Thyroid gland (tissue), 4 donors: Measurements from ENCODE around the gene MME. TPM values are rescaled to one million over a fixed set of nuclear protein-coding genes. Genes with fewer than 3 reads are reported as not detected.
"Not testable (repeated sequence)": the region's sequence is repeated elsewhere in the genome, so short reads cannot be mapped to it uniquely, and the experiment has no call there.

Source experiments
- DNase-seq, 2 donors: peaks; one replicate each; pipeline ENCODE4 v3.0.0-alpha.2; 2019
- H3K27ac ChIP-seq, 3 donors: fragments of 200-600 bp; sonication (generic); 1 replicate in 2 of 3; 2 replicates in 1 of 3; pipeline ENCODE4 v1.5.1; 2016 to 2019; ENCODE audit warnings: mild to moderate bottlenecking in 1 of 3, moderate library complexity in 1 of 3
- H3K27me3 ChIP-seq: fragments of 200-600 bp; sonication (generic); one replicate; pipeline ENCODE4 v1.5.1; 2019
- H3K36me3 ChIP-seq, 2 donors: fragments of 200-600 bp; sonication (generic); one replicate each; pipeline ENCODE4 v1.5.1; 2016 to 2019
- H3K4me1 ChIP-seq, 2 donors: fragments of 200-600 bp; sonication (generic); one replicate each; pipeline ENCODE4 v1.5.1; 2017 to 2019
- H3K4me3 ChIP-seq, 3 donors: fragments of 200-600 bp; sonication (generic); replicated peaks in 1 of 3; 1 replicate in 2 of 3; 2 replicates in 1 of 3; pipeline ENCODE4 v1.5.1; 2016; ENCODE audit warnings: mild to moderate bottlenecking in 1 of 3
- H3K9me3 ChIP-seq: fragments of 200-600 bp; sonication (generic); one replicate; pipeline ENCODE4 v1.5.1; 2017
- CTCF ChIP-seq, 6 experiments: fragments of 200-600 bp in 3 of 6; fragments of 450-650 bp in 3 of 6; sonication (generic) in 3 of 6; IDR thresholded peaks; one replicate each; pipeline ENCODE4 v1.5.1; 2016 to 2019; ENCODE audit warnings: antibody characterized with exemption in 6 of 6, mild to moderate bottlenecking in 2 of 6, inconsistent platforms in 1 of 6, moderate library complexity in 1 of 6
- POLR2A ChIP-seq, 2 donors: fragments of 450-650 bp; IDR thresholded peaks; one replicate each; pipeline ENCODE4 v1.6.1; 2017; ENCODE audit warnings: antibody characterized with exemption in 2 of 2, mild to moderate bottlenecking in 2 of 2, moderate library complexity in 1 of 2
- WGBS, 2 donors: methylation state at CpG; one replicate each; pipeline ENCODE4 v1.1.5; 2017; 5-methylcytosine and 5-hydroxymethylcytosine counted together
- intact Hi-C: fragments of 100-400 bp; cut with DNase I; formaldehyde crosslinking; loops from one replicate; pipeline ENCODE4 v1.15.1; 2023
- total RNA-seq, 4 donors: library from RNA; depleted of rRNA; stranded (reverse); fragments of >200 nt; gene quantifications; one replicate each; pipeline ENCODE4 v1.2.3, GENCODE V29; 2016

MME gene
- total RNA-seq, 4 donors from 2014 or later = 3.2 to 9.1 (median 5.9) TPM

- intact Hi-C loops = no loop called here
- Histone ChIP-seq H3K36me3 (no peaks in the 10 kb centered on the region), H3K27me3 (no peaks in the 10 kb centered on the region), H3K27ac (no peak overlapping the region), H3K9me3 (no peaks in the 10 kb centered on the region), H3K4me3 (no peak overlapping the region), H3K4me1 (no peaks in the 10 kb centered on the region)
- no peak for DNase-seq
- 78 to 81% methylated on average over 2 of the region's 2 CpGs for WGBS, 2 donors
- TF ChIP-seq POLR2A (IDR thresholded peaks at IDR 0.05) (no peak), CTCF (IDR thresholded peaks at IDR 0.05) (no peak)
Measured at GRCh38 chr3:155129396-155129795, 49.3 kb downstream of the MME start.

- intact Hi-C loops = no loop called here
- TF ChIP-seq POLR2A (IDR thresholded peaks at IDR 0.05) = no peak
- no peak for TF ChIP-seq CTCF (IDR thresholded peaks at IDR 0.05)
Measured at GRCh38 chr3:155130001-155130400, 49.9 kb downstream of the MME start.

GRCh38 chr3:155131104-155131503, 51.0 kb downstream of the MME start:
- no peak for DNase-seq
- intact Hi-C loops = no loop called here
- Histone ChIP-seq H3K4me3 (no peak overlapping the region), H3K9me3 (no peaks in the 10 kb centered on the region), H3K36me3 (no peaks in the 10 kb centered on the region), H3K27me3 (no peaks in the 10 kb centered on the region), H3K4me1 (no peaks in the 10 kb centered on the region), H3K27ac (no peak overlapping the region)
- no peak for TF ChIP-seq CTCF (IDR thresholded peaks at IDR 0.05)
- TF ChIP-seq POLR2A (IDR thresholded peaks at IDR 0.05) = no peak
- WGBS, 2 donors = 80 to 90% methylated on average over 4 of the region's 4 CpGs

More at GRCh38 chr3:155130001-155130400, 49.9 kb downstream of the MME start:
- Histone ChIP-seq H3K4me3 (no peak overlapping the region), H3K4me1 (no peaks in the 10 kb centered on the region), H3K9me3 (no peaks in the 10 kb centered on the region), H3K27me3 (no peaks in the 10 kb centered on the region), H3K36me3 (no peaks in the 10 kb centered on the region), H3K27ac (no peak overlapping the region)
- DNase-seq = no peak

GRCh38 chr3:155134311-155134710, 54.2 kb downstream of the MME start:
- H3K4me1 ChIP-seq, H3K4me3 ChIP-seq, H3K36me3 ChIP-seq, DNase-seq, intact Hi-C loops, H3K9me3 ChIP-seq, H3K27me3 ChIP-seq, H3K27ac ChIP-seq: not testable (repeated sequence)
- WGBS, 2 donors = 73 to 74% methylated on average over 1 of the region's 1 CpG

GRCh38 chr3:155135003-155135402, 54.9 kb downstream of the MME start:
- Histone ChIP-seq H3K27ac (no peak overlapping the region), H3K36me3 (no peaks in the 10 kb centered on the region), H3K27me3 (no peaks in the 10 kb centered on the region), H3K4me1 (no peaks in the 10 kb centered on the region), H3K4me3 (no peak overlapping the region), H3K9me3 (no peaks in the 10 kb centered on the region)
- no peak for DNase-seq
- intact Hi-C loops = no loop called here
- TF ChIP-seq POLR2A (IDR thresholded peaks at IDR 0.05) (no peak), CTCF (IDR thresholded peaks at IDR 0.05) (no peak)

GRCh38 chr3:155138677-155139076, 58.6 kb downstream of the MME start:
- no peak for TF ChIP-seq CTCF (IDR thresholded peaks at IDR 0.05)
- TF ChIP-seq POLR2A (IDR thresholded peaks at IDR 0.05) = no peak
- Histone ChIP-seq H3K4me1 (no peaks in the 10 kb centered on the region), H3K27me3 (no peaks in the 10 kb centered on the region), H3K4me3 (no peak overlapping the region), H3K27ac (no peak overlapping the region), H3K9me3 (no peaks in the 10 kb centered on the region), H3K36me3 (no peaks in the 10 kb centered on the region)
- no peak for DNase-seq
- intact Hi-C loops = no loop called here
- 68 to 80% methylated on average over 4 of the region's 4 CpGs for WGBS, 2 donors
